Ureter (tissue), 1 donor: Measurements from ENCODE around the gene ASB2. TPM values are rescaled to one million over a fixed set of nuclear protein-coding genes. Genes with fewer than 3 reads are reported as not detected.
A peak's percentile ranks its signal among the peaks of the same experiment; 100 is the strongest.

Experiments
- DNase-seq: peaks from one replicate; pipeline ENCODE4 v3.0.0-alpha.2; 2020; ENCODE audit warnings: low spot score
- total RNA-seq: library from RNA; stranded (reverse); gene quantifications from one replicate; pipeline ENCODE4 v1.2.4, GENCODE V29; 2023
- donor health status: DM: yes; HTN: yes; CAD: no.

Gene ASB2
- total RNA-seq, 1 donor from 2014 or later, result 35.1 TPM

DNA sequence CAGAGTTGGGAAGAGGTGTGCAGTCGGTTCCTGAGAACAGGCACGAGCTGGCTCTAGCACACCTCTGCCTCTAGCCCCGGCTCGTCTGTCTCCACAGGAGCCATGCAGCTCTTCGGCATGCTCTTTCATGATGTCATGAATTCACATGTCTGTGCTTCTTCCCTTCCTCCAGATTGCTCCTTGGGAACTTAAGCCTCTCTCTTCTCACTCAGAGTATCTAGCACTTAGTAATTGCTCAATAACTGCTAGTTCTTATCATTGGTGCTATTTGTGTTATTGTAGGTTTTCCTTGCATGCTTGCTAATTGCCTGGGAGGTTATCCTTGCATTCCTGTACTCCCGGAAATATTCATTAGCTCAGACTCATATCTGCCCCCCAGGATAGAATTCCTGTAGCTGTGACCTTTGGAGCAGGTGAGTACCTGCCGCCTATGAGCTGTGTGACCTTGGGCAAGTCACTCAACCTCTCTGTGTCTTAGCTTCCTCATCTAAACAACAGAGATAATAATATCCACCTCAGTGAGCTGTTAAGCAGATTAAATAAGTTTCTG is 29.8 kb downstream of the ASB2 start:
- DNase-seq, result no peak

DNA sequence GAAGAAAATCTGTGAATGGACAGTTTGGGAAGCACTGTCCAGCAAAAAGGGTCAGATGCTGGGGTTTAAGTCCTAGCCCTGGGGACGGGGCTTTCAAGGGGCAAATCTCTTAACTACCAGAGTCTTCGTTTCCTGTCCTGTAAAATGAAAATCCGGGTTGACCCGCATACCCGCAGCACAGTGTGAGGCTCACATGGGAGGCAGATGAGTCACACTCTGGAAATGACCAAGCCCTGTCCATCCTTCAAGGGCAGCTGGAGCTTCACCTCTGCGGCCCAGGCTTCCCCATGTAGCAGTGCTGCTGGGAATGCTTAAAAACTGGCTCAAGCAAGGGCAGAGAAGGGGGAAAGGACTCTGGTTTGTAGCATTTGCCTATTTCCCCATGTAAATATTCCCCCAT is 30.3 kb downstream of the ASB2 start:
- DNase-seq, result no peak

DNA sequence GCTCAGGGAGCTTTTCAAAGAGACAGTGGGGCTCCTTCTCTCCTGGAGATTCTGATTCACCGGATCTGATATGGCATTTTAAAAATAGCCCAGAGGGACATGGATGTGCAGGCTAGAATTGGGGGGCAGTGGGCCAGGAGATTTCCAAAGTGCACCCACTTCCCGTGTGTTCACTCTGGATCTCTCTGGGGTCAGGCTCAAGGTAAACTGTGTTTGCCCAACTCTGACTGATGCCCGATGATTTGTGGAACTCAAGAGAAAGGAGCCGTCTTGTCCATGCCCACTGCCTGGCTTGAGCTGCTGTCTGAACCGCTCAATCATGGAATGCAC is 31.3 kb downstream of the ASB2 start:
- DNase-seq, result no peak

DNA sequence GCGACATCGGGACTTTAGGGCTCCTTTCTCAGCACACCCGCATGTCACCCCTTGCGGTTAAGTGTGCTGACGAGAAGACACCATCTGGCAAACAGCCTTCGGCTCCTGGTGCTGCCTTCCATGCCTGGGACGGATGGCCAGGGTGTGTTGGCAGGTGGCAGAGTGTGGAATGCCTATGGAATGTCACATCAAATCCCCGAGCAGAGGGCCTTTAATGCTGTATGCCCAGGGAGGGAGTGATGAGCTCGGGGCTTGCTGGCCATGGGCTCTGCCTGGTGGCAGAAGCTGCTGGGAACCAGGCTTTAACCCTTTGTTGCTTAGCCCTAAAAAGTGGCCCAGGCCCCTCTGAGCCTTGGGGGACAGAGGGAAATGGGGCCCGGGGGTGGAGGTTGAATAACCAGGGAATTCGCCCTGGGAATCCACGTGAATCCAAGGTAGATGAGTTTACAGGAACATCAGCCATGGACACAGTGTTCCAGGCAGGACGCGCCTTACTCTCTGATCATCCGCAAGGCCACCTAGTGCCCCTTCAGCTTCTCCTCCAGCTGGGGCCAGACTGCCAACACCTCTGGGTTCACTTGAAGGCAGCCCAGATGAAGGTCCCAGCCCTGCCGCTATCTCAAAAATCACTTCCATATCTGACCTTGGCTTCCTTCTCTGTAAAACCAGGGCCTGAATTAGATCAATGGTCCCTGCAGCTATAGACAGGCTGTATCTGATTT is 31.9 kb downstream of the ASB2 start:
- DNase-seq, result no peak

DNA sequence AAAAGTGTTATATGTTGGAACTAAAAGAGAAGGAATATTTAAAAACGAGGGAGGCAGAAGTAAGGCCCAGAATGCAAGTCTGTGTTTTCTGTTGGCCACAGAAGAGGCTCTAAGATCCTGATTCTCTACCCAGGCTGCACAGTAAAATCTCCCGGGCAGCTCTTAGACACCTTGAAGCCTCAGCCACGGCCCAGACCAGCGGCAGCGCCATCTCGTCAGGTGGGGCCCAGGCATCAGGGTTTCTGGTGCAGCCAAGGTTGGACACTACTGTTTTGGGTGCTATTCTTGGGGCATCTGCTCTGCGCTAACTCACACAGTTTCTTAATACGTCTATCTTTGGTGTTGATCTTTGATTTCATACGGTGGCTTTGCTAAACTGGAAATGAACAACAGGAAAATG is 32.4 kb downstream of the ASB2 start:
- no peak for DNase-seq

DNA sequence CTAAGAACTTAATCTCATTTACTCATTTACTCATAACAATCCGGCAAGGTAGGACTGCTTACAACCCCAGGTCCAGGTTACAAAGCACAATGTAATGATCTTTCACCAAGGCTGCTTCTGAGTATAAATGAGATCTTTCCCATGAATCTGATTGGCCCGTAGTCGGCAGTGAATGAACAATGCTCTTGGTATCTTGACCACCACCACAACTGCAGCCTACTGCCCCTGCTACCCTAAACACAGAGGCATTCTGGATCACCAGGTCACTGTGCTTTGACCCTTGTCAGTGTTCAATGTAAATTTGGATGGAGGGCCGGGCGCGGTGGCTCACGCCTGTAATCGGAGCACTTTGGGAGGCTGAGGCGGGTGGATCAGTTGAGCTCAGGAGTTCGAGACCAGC is 33.3 kb downstream of the ASB2 start:
- DNase-seq, result no peak

GRCh38 chr14:93941293-93941910 is 35.0 kb downstream of the ASB2 start:
- DNase-seq, result no peak

DNA sequence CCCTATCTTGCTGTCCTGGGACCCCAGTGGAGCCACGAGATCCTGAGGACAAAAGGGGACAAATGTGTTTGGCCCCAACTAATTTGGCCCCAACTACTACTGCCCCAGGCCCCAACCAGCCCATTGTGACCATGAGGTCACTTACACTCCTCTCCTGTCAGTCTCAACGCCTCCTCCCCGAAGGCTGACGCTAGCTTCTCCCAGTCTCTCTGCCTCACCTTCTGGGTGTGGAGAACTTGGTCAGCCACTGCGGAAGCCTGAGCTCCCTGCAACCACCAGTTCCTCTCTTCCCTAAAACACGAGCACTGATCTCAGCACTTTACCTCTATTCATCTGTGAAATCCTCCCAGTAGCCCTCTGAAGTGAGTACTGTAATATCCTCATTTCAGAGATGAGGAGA is 35.9 kb downstream of the ASB2 start:
- DNase-seq, result no peak

DNA sequence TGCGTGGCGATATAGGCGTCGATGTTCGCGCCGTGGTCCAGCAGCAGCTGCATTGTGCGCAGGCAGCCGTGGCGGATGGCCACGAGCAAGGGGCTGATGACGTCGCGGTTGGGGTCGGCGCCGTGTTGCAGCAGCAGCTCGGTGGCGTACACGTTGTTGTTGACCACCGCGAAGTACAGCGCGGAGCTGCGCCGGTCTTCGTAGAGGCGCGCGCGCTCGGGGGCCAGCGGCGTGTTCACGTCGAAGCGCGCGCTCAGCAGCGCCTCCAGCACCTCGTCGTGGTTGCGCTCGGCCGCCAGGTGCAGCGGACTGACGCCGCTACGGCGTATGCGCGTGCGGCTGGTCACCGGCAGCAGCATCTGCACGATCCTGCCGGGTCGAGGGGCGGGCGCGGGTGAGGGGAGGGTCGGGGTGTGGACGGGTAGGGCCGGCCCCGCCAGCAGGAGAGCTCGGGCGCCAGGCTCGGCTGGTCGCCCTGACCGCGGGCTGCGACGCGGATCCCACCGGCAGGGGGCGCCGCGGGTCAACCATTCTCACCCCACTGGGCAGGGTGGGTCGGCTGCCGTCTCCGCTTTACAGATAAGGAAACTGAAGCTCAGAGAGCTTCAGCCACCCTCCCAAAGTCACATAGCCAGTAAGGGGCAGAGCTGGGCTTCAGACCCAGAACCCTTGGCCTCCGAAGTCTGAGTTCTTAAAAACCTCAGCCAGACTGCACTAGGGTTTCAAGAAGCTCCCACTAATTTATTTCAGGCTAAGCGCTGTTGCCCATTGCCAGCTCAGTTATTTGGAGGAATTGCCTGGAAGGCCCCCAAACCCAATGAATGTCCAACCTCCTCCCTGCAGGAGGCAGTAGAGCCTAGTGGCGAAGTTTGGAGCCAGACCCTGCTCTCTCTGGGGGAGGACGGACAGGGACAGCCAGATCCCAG is 36.8 kb downstream of the ASB2 start:
- DNase-seq, result peak; percentile 87

- no peak for DNase-seq
These were observed 37.5 kb downstream of the ASB2 start for GRCh38 chr14:93938751-93939303.

DNA sequence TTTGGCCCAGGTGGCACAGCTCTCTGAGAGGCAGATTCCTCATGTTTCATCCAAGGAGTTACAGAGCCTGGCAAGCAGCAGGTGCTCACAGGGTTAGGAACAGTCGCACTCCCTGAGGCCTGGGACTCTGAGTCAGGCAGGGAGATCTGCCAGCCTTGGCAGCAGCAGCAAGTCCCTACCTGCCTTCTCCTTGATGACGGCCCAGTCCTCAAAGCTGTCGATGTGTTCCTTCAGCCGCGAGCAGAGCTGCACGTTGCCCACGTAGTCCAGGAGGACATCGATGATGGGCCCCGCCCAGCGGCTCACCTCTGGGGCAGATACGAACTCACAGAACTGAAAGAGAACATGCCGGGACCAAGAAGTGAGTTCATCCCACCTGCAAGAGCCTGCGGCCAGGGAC is 38.9 kb downstream of the ASB2 start:
- peak; percentile 81 for DNase-seq

DNA sequence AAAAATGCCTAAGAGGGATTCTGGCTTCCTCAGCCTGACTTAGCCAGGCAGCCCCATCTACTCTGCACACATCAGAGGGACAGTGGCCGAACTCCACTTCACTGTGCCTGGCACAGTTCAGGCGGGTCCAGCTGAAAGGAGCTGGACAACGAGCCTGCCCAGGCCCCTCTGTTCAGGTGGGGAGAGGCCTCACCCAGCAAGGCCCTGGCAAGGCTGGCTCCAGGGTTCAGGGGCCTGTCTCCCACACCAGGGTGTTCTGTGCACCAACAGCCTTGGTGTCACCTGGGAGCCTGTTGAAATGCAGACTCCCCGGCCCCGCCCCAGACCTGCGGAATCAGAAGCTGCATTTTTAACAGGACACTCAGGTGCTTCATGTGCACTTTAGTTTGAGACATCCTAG is 39.4 kb downstream of the ASB2 start:
- DNase-seq, result no peak

DNA sequence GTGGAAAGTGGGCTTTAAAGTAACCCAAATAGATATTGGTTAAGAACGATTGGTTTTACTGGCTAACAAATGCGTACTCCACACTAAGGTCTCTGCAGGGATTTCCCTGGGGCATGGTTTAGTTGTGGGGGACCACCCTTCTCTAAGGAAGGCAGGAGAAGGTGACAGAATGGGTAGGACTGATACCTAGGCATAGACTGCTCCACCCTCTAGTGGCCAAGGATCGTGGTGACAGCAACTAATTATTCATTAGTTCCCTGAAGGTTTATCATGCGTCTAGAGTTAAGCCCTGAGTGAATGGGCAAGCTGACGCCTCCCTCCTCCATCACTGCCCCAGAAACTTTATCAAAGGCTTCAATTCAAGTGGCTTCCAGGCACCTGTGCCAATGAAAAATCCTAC is 40.1 kb downstream of the ASB2 start:
- DNase-seq, result no peak

- no peak for DNase-seq
These were observed 41.2 kb downstream of the ASB2 start for GRCh38 chr14:93935213-93935612.

GRCh38 chr14:93932642-93933041 is 43.7 kb downstream of the ASB2 start:
- no peak for DNase-seq

- no peak for DNase-seq
These were observed 45.4 kb downstream of the ASB2 start for GRCh38 chr14:93930989-93931307.

DNA sequence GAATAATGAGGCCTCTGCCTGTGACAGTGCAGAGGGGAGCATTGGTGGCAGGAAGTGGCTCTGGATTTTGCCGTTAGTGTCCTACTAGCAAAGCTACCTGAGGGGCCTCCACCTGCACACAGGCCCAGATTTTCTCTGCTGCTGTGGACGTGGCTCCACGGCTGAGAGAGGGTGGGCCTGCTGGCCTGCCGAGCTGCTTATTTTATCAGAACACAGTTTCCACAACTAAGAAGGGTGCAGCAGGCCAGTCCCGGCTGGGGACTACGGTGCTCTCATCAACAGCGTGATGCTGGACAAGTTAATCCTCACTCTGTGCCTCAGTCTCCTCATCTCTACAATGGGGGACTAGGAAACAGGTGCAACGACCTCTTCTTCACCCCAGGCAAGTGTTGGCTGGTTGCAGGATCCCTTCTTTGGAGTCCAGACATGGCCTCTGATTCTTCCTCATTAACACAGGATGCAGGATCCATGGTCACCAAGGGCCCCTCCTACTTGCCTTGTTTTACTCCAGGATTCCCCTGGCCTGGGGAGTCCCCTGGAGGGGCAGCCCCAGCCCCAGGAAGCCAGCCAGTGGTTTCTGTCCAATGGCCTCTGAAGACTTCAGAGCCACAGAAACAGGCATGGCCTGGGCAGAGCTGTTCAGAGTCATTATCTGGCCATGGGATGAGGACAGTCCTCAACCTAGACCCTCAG is 45.9 kb downstream of the ASB2 start:
- peak; percentile 38 for DNase-seq

DNA sequence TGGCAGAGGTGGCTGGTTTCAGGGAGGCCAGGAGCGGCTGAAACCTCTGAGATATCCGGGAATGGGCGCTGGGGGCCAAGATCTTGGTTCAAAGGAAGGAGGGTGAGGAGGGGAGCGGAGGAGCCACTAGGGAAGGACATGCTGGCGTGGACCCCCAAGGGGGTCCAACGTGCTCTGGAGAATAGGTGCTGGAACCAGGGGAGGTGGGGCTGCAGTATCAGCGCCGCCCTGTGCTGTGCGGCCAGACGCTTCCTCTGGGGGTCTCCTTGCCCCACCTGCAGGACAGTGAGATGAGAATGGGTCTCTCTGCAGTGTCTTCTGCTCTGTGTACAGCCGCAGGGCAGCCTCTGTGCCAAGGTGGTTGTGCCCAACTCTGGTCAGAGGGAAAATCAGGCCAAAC is 46.7 kb downstream of the ASB2 start:
- peak; percentile 42 for DNase-seq

GRCh38 chr14:93929048-93929535 is 47.3 kb downstream of the ASB2 start:
- peak; percentile 35 for DNase-seq

- peak; percentile 41 for DNase-seq
These were observed 48.0 kb downstream of the ASB2 start for GRCh38 chr14:93928184-93929047.

DNA sequence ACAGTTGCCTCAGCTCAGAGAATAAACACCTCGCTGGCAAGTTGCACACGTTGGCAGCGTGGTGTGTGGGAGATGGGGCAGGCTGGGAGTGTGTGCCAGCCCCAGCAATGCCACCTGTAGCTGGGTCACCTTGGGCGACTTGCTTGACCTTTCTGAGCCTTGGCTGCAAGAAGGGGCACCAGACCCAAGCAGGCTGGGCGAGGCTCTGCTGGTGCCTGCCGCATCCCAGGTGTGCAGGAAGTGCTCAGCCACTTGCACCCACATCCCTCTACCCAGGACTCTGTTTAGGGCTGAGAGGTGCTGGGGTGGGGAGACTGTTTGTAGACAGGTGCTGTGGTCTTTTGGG is 48.6 kb downstream of the ASB2 start:
- no peak for DNase-seq
